Measurements from ENCODE around the gene UBQLN1. TPM values are rescaled to one million over a fixed set of nuclear protein-coding genes. Genes with fewer than 3 reads are reported as not detected.

UBQLN1 gene
- total RNA-seq, 1 experiment from 2014 or later: 176 TPM

GRCh38 chr9:83701769-83702168, 6.0 kb downstream of the UBQLN1 start:
- in situ Hi-C loops (cut with HindIII; ENCODE audit: low pct_unique_long_range_greater_than_20kb, low sequenced_read_pairs): no loop called here
- DNase-seq (ENCODE audit: low read depth, low spot score): peak; percentile 81

GRCh38 chr9:83701286-83701685, 6.5 kb downstream of the UBQLN1 start:
- in situ Hi-C loops (cut with HindIII; ENCODE audit: low pct_unique_long_range_greater_than_20kb, low sequenced_read_pairs): no loop called here

GRCh38 chr9:83699615-83700014, 8.1 kb downstream of the UBQLN1 start:
- no peak for DNase-seq (ENCODE audit: low read depth, low spot score)
- in situ Hi-C loops (cut with HindIII; ENCODE audit: low pct_unique_long_range_greater_than_20kb, low sequenced_read_pairs): no loop called here

More at GRCh38 chr9:83701286-83701685, 6.5 kb downstream of the UBQLN1 start:
- no peak for DNase-seq (ENCODE audit: low read depth, low spot score)

GRCh38 chr9:83698976-83699585, 8.7 kb downstream of the UBQLN1 start:
- in situ Hi-C loops (cut with HindIII; ENCODE audit: low pct_unique_long_range_greater_than_20kb, low sequenced_read_pairs): no loop called here
- no peak for DNase-seq (ENCODE audit: low read depth, low spot score)

- DNase-seq (ENCODE audit: low read depth, low spot score): no peak
- in situ Hi-C loops (cut with HindIII; ENCODE audit: low pct_unique_long_range_greater_than_20kb, low sequenced_read_pairs): no loop called here
Observed at GRCh38 chr9:83691492-83691891, 16.3 kb downstream of the UBQLN1 start.

- DNase-seq (ENCODE audit: low read depth, low spot score): peak; percentile 47
- in situ Hi-C loops (cut with HindIII; ENCODE audit: low pct_unique_long_range_greater_than_20kb, low sequenced_read_pairs): no loop called here
Observed at GRCh38 chr9:83688921-83689320, 18.8 kb downstream of the UBQLN1 start.

- in situ Hi-C loops (cut with HindIII; ENCODE audit: low pct_unique_long_range_greater_than_20kb, low sequenced_read_pairs): no loop called here
- DNase-seq (ENCODE audit: low read depth, low spot score): no peak
Observed at GRCh38 chr9:83681490-83681889, 26.3 kb downstream of the UBQLN1 start.

GRCh38 chr9:83680233-83680632, 27.5 kb downstream of the UBQLN1 start:
- DNase-seq (ENCODE audit: low read depth, low spot score): no peak
- in situ Hi-C loops (cut with HindIII; ENCODE audit: low pct_unique_long_range_greater_than_20kb, low sequenced_read_pairs): no loop called here

GRCh38 chr9:83677596-83677995, 30.2 kb downstream of the UBQLN1 start:
- in situ Hi-C loops (cut with HindIII; ENCODE audit: low pct_unique_long_range_greater_than_20kb, low sequenced_read_pairs): no loop called here
- DNase-seq (ENCODE audit: low read depth, low spot score): no peak

- in situ Hi-C loops (cut with HindIII; ENCODE audit: low pct_unique_long_range_greater_than_20kb, low sequenced_read_pairs): no loop called here
Observed at GRCh38 chr9:83675466-83675865, 32.3 kb downstream of the UBQLN1 start.

GRCh38 chr9:83671451-83671850, 36.3 kb downstream of the UBQLN1 start:
- DNase-seq (ENCODE audit: low read depth, low spot score): no peak
- in situ Hi-C loops (cut with HindIII; ENCODE audit: low pct_unique_long_range_greater_than_20kb, low sequenced_read_pairs): no loop called here

More at GRCh38 chr9:83675466-83675865, 32.3 kb downstream of the UBQLN1 start:
- DNase-seq (ENCODE audit: low read depth, low spot score): no peak

- in situ Hi-C loops (cut with HindIII; ENCODE audit: low pct_unique_long_range_greater_than_20kb, low sequenced_read_pairs): no loop called here
- DNase-seq (ENCODE audit: low read depth, low spot score): no peak
Observed at GRCh38 chr9:83670381-83670780, 37.4 kb downstream of the UBQLN1 start.

- in situ Hi-C loops (cut with HindIII; ENCODE audit: low pct_unique_long_range_greater_than_20kb, low sequenced_read_pairs): no loop called here
- no peak for DNase-seq (ENCODE audit: low read depth, low spot score)
Observed at GRCh38 chr9:83669067-83669466, 38.7 kb downstream of the UBQLN1 start.

- no peak for DNase-seq (ENCODE audit: low read depth, low spot score)
- in situ Hi-C loops (cut with HindIII; ENCODE audit: low pct_unique_long_range_greater_than_20kb, low sequenced_read_pairs): no loop called here
Observed at GRCh38 chr9:83665580-83666200, 42.1 kb downstream of the UBQLN1 start.

GRCh38 chr9:83662933-83663332, 44.8 kb downstream of the UBQLN1 start:
- DNase-seq (ENCODE audit: low read depth, low spot score): no peak
- in situ Hi-C loops (cut with HindIII; ENCODE audit: low pct_unique_long_range_greater_than_20kb, low sequenced_read_pairs): no loop called here

GRCh38 chr9:83656952-83657351, 50.8 kb downstream of the UBQLN1 start:
- no peak for DNase-seq (ENCODE audit: low read depth, low spot score)
- in situ Hi-C loops (cut with HindIII; ENCODE audit: low pct_unique_long_range_greater_than_20kb, low sequenced_read_pairs): no loop called here

- in situ Hi-C loops (cut with HindIII; ENCODE audit: low pct_unique_long_range_greater_than_20kb, low sequenced_read_pairs): no loop called here
Observed at GRCh38 chr9:83656032-83656680, 51.6 kb downstream of the UBQLN1 start.

GRCh38 chr9:83655433-83655832, 52.3 kb downstream of the UBQLN1 start:
- no peak for DNase-seq (ENCODE audit: low read depth, low spot score)
- in situ Hi-C loops (cut with HindIII; ENCODE audit: low pct_unique_long_range_greater_than_20kb, low sequenced_read_pairs): no loop called here

More at GRCh38 chr9:83656032-83656680, 51.6 kb downstream of the UBQLN1 start:
- no peak for DNase-seq (ENCODE audit: low read depth, low spot score)

- DNase-seq (ENCODE audit: low read depth, low spot score): no peak
- in situ Hi-C loops (cut with HindIII; ENCODE audit: low pct_unique_long_range_greater_than_20kb, low sequenced_read_pairs): no loop called here
Observed at GRCh38 chr9:83652433-83652832, 55.3 kb downstream of the UBQLN1 start.
